OCI-LY7 (cell line): ENCODE results near the gene SMARCAL1. TPM values are rescaled to one million over a fixed set of nuclear protein-coding genes. Genes with fewer than 3 reads are reported as not detected.

Experiments
- BruUV-seq: library from RNA; stranded (reverse); fragments of 400-500 nt; replicated peaks from 2 replicates; lab custom pipeline; 2021; lab: Mats Ljungman, UMichigan
- CTCF ChIA-PET: fragments of 300-600 bp; sonication (Branson Sonifier 250); formaldehyde crosslinking; loops from one replicate; lab custom pipeline; 2022; ENCODE audit warnings: antibody characterized with exemption; ENCODE audit not compliant: unreplicated experiment; lab: Charles Lee
- POLR2A ChIA-PET: fragments of 300-600 bp; sonication (Branson Sonifier 250); formaldehyde crosslinking; loops from one replicate; lab custom pipeline; 2022; ENCODE audit warnings: antibody characterized with exemption; lab: Charles Lee
- DNase-seq: peaks from one replicate; pipeline ENCODE4 v3.0.0-alpha.2; 2015; ENCODE audit warnings: low spot score
- H2AFZ ChIP-seq: fragments of 200-600 bp; sonication (generic), shearing (Covaris generic); 2 replicates; pipeline ENCODE4 v1.6.1; 2014; ENCODE audit warnings: mild to moderate bottlenecking, antibody characterized with exemption, low read length, moderate library complexity
- H3K27ac ChIP-seq: fragments of 200-600 bp; sonication (generic); 2 replicates; pipeline ENCODE4 v1.5.1; 2014; ENCODE audit warnings: mixed run types, low read depth, mild to moderate bottlenecking, moderate library complexity, low read length, inconsistent platforms; ENCODE audit not compliant: poor library complexity, severe bottlenecking
- H3K36me3 ChIP-seq: fragments of 200-600 bp; sonication (generic); 2 replicates; pipeline ENCODE4 v1.6.1; 2014; ENCODE audit warnings: mild to moderate bottlenecking, antibody characterized with exemption, low read length, moderate library complexity, mixed read lengths; ENCODE audit not compliant: insufficient read depth
- H3K4me1 ChIP-seq: fragments of 200-600 bp; sonication (generic); 2 replicates; pipeline ENCODE4 v1.5.1; 2014; ENCODE audit warnings: mild to moderate bottlenecking, low read length; ENCODE audit not compliant: insufficient read depth, poor library complexity, severe bottlenecking
- H3K4me2 ChIP-seq: fragments of 200-600 bp; sonication (generic); 2 replicates; pipeline ENCODE4 v1.6.1; 2014; ENCODE audit warnings: mild to moderate bottlenecking, low read length
- H3K4me3 ChIP-seq: fragments of 200-600 bp; sonication (generic); 2 replicates; pipeline ENCODE4 v1.5.1; 2014; ENCODE audit warnings: mild to moderate bottlenecking, low read depth, low read length; ENCODE audit not compliant: poor library complexity, severe bottlenecking
- H3K79me2 ChIP-seq: fragments of 200-600 bp; sonication (generic); 2 replicates; pipeline ENCODE4 v1.6.1; 2016; ENCODE audit warnings: low read depth, mild to moderate bottlenecking, low read length, moderate library complexity, mixed read lengths; ENCODE audit not compliant: insufficient read depth
- H3K9me2 ChIP-seq: fragments of 200-600 bp; sonication (generic); 2 replicates; pipeline ENCODE4 v1.6.1; 2016; ENCODE audit warnings: mild to moderate bottlenecking, low read length, mixed read lengths; ENCODE audit not compliant: insufficient read depth
- H3K9me3 ChIP-seq: fragments of 200-600 bp; sonication (generic); 2 replicates; pipeline ENCODE4 v1.6.1; 2014; ENCODE audit warnings: mild to moderate bottlenecking, mixed run types, low read length, mixed read lengths
- H4K20me1 ChIP-seq: fragments of 200-600 bp; sonication (generic); 2 replicates; pipeline ENCODE4 v1.6.1; 2014; ENCODE audit warnings: mild to moderate bottlenecking, antibody characterized with exemption, low read length, moderate library complexity, mixed read lengths; ENCODE audit not compliant: insufficient read depth
- EZH2phosphoT487 ChIP-seq: fragments of 200-600 bp; sonication (generic); IDR thresholded peaks from 2 replicates; pipeline ENCODE4 v1.6.1; 2018; ENCODE audit warnings: low read depth, borderline replicate concordance, mild to moderate bottlenecking, mixed run types, antibody characterized with exemption, low read length, moderate library complexity, mixed read lengths
- intact Hi-C: fragments of 100-400 bp; cut with micrococcal nuclease; formaldehyde crosslinking; loops from one replicate; pipeline ENCODE4 v1.10.0; 2022; ENCODE audit not compliant: unreplicated experiment
- total RNA-seq, 2 experiments: library from RNA; depleted of rRNA in 1 of 2; stranded (reverse); fragments of >200 nt in 1 of 2; shearing (Covaris generic) in 1 of 2; gene quantifications; 2 replicates each; pipeline ENCODE4 v1.2.3, GENCODE V29; 2014 to 2022
- TF ChIP-seq, protein P1 (sequence below): fragments of 200-600 bp; sonication (generic); conservative IDR thresholded peaks from 2 replicates; pipeline ENCODE4 v1.5.1; 2014; ENCODE audit warnings: mild to moderate bottlenecking, antibody characterized with exemption, low read length, moderate library complexity, mixed read lengths

SMARCAL1 gene
- total RNA-seq, 2 experiments from 2014 or later, result 12.2 to 26.1 TPM

DNA sequence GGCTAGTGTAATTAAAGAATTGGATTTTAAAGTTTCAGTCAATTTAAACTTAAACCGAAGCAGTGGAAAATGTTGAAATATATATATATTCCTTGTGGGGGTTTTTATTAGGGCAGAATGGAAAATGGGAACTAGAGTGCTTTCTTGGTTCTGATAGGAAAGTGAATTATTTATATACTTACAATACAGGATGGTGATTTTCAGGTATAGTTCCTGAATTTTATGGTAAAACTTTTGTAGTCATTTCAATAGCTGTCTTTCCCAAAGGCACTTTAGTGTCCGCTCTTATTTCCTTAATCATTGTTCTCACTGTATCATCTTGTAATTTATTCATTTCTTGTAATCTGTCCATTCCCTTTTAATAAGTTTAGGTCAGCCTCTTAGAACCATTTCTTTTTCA is 88.3 kb downstream of the SMARCAL1 start:
- intact Hi-C loops, result no loop called here
- H3K36me3 ChIP-seq, result peaks cover 74% of the 10 kb centered on the region

DNA sequence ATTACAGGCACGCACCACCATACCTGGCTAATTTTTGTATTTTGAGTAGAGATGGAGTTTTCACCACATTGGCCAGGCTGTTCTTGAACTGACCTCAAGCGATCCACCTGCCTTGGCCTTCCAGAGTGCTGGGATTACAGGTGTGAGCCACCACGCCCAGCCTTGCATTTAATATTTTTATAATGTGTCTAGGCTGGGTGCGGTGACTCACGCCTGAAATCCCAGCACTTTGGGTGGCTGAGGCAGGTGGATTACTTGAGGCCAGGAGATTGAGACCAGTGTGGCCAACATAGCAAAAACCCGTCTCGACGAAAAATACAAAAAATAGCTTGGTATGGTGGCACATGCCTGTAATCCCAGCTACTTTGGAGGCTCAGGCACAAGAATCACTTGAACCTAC is 89.6 kb downstream of the SMARCAL1 start:
- H3K4me2 ChIP-seq, result no peak overlapping the region
- peaks cover 45% of the 10 kb centered on the region for H3K4me1 ChIP-seq
- ChIA-PET CTCF (no interaction called here), POLR2A (no interaction called here)
- intact Hi-C loops, result no loop called here
- no peak for DNase-seq
- TF ChIP-seq, protein P1, sequence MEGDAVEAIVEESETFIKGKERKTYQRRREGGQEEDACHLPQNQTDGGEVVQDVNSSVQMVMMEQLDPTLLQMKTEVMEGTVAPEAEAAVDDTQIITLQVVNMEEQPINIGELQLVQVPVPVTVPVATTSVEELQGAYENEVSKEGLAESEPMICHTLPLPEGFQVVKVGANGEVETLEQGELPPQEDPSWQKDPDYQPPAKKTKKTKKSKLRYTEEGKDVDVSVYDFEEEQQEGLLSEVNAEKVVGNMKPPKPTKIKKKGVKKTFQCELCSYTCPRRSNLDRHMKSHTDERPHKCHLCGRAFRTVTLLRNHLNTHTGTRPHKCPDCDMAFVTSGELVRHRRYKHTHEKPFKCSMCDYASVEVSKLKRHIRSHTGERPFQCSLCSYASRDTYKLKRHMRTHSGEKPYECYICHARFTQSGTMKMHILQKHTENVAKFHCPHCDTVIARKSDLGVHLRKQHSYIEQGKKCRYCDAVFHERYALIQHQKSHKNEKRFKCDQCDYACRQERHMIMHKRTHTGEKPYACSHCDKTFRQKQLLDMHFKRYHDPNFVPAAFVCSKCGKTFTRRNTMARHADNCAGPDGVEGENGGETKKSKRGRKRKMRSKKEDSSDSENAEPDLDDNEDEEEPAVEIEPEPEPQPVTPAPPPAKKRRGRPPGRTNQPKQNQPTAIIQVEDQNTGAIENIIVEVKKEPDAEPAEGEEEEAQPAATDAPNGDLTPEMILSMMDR, result no peak
- TF ChIP-seq EZH2phosphoT487, result no peak
- H3K36me3 ChIP-seq, result peaks cover 81% of the 10 kb centered on the region
- no peaks in the 10 kb centered on the region for H3K9me3 ChIP-seq
- H2AFZ ChIP-seq, result no peak overlapping the region
- no peak overlapping the region for H3K4me3 ChIP-seq
- no TSS peak for BruUV-seq
- peaks cover 60% of the 10 kb centered on the region for H3K79me2 ChIP-seq
- no peaks in the 10 kb centered on the region for H3K9me2 ChIP-seq
- no peak overlapping the region for H3K27ac ChIP-seq
- peaks cover 34% of the 10 kb centered on the region for H4K20me1 ChIP-seq

More for the DNA sequence above, 88.3 kb downstream of the SMARCAL1 start:
- peak overlapping the region; percentile 94 for H3K4me3 ChIP-seq
- no peak for DNase-seq
- CTCF ChIA-PET, result no interaction called here
- peaks cover 47% of the 10 kb centered on the region for H3K4me1 ChIP-seq
- H3K9me2 ChIP-seq, result no peaks in the 10 kb centered on the region
- peak overlapping the region; percentile 88 for H3K4me2 ChIP-seq
- H2AFZ ChIP-seq, result no peak overlapping the region
- no peak for TF ChIP-seq EZH2phosphoT487
- TF ChIP-seq, protein P1, result no peak
- no peaks in the 10 kb centered on the region for H3K9me3 ChIP-seq
- no TSS peak for BruUV-seq
- peaks cover 28% of the 10 kb centered on the region for H4K20me1 ChIP-seq
- H3K27ac ChIP-seq, result peak overlapping the region; percentile 67
- POLR2A ChIA-PET, result interaction anchor here (0.6 to 0.7 kb wide), 3 partner anchors 9 to 1021 kb away, joined by 4 to 6 read pairs (median 6); no protein-coding TSS in a partner anchor
- peaks cover 60% of the 10 kb centered on the region for H3K79me2 ChIP-seq

DNA sequence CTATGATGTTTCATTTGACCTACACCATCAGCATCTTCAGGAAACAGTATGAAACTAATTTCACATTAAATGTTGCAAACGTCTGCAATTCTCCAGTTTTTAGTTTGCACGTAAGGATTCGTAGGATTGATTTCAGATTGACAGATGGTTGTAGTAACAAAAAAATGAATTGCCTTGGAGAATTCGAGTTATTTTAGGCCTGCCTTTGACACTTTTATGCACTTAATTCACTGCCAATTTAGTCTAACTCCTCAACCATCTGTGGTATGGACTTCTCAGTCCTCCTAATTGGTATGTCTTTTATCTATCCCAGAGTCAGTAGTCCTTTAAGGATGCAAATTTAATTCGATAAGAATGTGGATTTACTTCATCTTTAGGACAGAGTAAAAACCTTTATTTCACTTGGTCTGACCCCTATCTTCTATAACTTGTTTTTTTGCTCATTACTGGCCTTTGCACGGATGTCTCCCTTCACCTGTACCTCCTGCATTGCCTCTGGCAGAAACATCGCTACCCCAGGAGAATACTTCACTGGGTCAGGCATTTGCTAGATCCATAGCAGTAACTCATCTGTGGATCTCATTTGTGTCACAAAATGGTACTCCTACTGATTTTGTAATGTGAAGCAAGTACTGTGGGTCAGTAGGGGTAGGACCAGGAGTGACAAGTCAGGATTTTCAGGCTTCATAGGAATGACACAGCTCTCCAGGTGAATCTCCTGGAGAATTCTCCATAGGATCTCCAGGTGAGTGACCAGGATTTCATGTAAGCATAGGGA is 90.3 kb downstream of the SMARCAL1 start:
- H3K36me3 ChIP-seq, result peaks cover 88% of the 10 kb centered on the region
- intact Hi-C loops, result no loop called here

More for the DNA sequence above, 90.3 kb downstream of the SMARCAL1 start:
- peaks cover 41% of the 10 kb centered on the region for H3K4me1 ChIP-seq
- peaks cover 56% of the 10 kb centered on the region for H3K79me2 ChIP-seq
- no peak overlapping the region for H3K4me3 ChIP-seq
- POLR2A ChIA-PET, result no interaction called here
- peak overlapping the region; percentile 6 for H3K27ac ChIP-seq
- BruUV-seq, result no TSS peak
- H3K9me3 ChIP-seq, result no peaks in the 10 kb centered on the region
- TF ChIP-seq EZH2phosphoT487, result no peak
- TF ChIP-seq, protein P1, result no peak
- no peaks in the 10 kb centered on the region for H3K9me2 ChIP-seq
- H4K20me1 ChIP-seq, result peaks cover 34% of the 10 kb centered on the region
- no peak for DNase-seq
- peak overlapping the region; percentile 28 for H3K4me2 ChIP-seq
- CTCF ChIA-PET, result no interaction called here
- no peak overlapping the region for H2AFZ ChIP-seq
